ENCODE data around the gene CADPS.

The CADPS gene

GRCh38 chr3:62781121-62781520 is 94.1 kb downstream of the CADPS start:
- no peaks in the 10 kb centered on the region for H3K4me1 ChIP-seq (ENCODE audit: control insufficient read depth, insufficient read depth, low read length, poor library complexity, severe bottlenecking)
- no peaks in the 10 kb centered on the region for H3K36me3 ChIP-seq (ENCODE audit: control insufficient read depth, insufficient read depth, low read length)
- WGBS, 2 experiments (ENCODE audit: insufficient coverage in 2 of 2) = 70 to 100% methylated on average over 1 to 2 of the region's 3 CpGs

GRCh38 chr3:62777674-62778073 is 97.5 kb downstream of the CADPS start:
- Histone ChIP-seq H3K4me1 (ENCODE audit: control insufficient read depth, insufficient read depth, low read length, poor library complexity, severe bottlenecking) (no peaks in the 10 kb centered on the region), H3K36me3 (ENCODE audit: control insufficient read depth, insufficient read depth, low read length) (no peaks in the 10 kb centered on the region), H3K4me3 (ENCODE audit: extremely low read depth, insufficient read depth, low read length, poor library complexity, severe bottlenecking) (no peak overlapping the region), H3K9me3 (ENCODE audit: control insufficient read depth, low read length) (no peaks in the 10 kb centered on the region), H3K27ac (ENCODE audit: low read depth, low read length, severe bottlenecking) (no peak overlapping the region)
- 89 to 100% methylated on average over 3 of the region's 4 CpGs for WGBS, 2 experiments (ENCODE audit: insufficient coverage in 2 of 2)

More at GRCh38 chr3:62781121-62781520, 94.1 kb downstream of the CADPS start:
- Histone ChIP-seq H3K27ac (ENCODE audit: low read depth, low read length, severe bottlenecking) (no peak overlapping the region), H3K4me3 (ENCODE audit: extremely low read depth, insufficient read depth, low read length, poor library complexity, severe bottlenecking) (no peak overlapping the region), H3K9me3 (ENCODE audit: control insufficient read depth, low read length) (no peaks in the 10 kb centered on the region)

GRCh38 chr3:62777130-62777529 is 98.1 kb downstream of the CADPS start:
- Histone ChIP-seq H3K27ac (ENCODE audit: low read depth, low read length, severe bottlenecking) (no peak overlapping the region), H3K36me3 (ENCODE audit: control insufficient read depth, insufficient read depth, low read length) (no peaks in the 10 kb centered on the region)
- 72 to 90% methylated on average over 2 to 3 of the region's 3 CpGs for WGBS, 2 experiments (ENCODE audit: insufficient coverage in 2 of 2)

GRCh38 chr3:62774221-62774620 is 101.0 kb downstream of the CADPS start:
- 80 to 100% methylated on average over 1 of the region's 2 CpGs for WGBS, 2 experiments (ENCODE audit: insufficient coverage in 2 of 2)
- Histone ChIP-seq H3K4me3 (ENCODE audit: extremely low read depth, insufficient read depth, low read length, poor library complexity, severe bottlenecking) (no peak overlapping the region), H3K36me3 (ENCODE audit: control insufficient read depth, insufficient read depth, low read length) (no peaks in the 10 kb centered on the region), H3K27ac (ENCODE audit: low read depth, low read length, severe bottlenecking) (no peak overlapping the region), H3K4me1 (ENCODE audit: control insufficient read depth, insufficient read depth, low read length, poor library complexity, severe bottlenecking) (no peaks in the 10 kb centered on the region), H3K9me3 (ENCODE audit: control insufficient read depth, low read length) (no peaks in the 10 kb centered on the region)

More at GRCh38 chr3:62777130-62777529, 98.1 kb downstream of the CADPS start:
- H3K4me1 ChIP-seq (ENCODE audit: control insufficient read depth, insufficient read depth, low read length, poor library complexity, severe bottlenecking) = no peaks in the 10 kb centered on the region
- H3K9me3 ChIP-seq (ENCODE audit: control insufficient read depth, low read length) = no peaks in the 10 kb centered on the region
- H3K4me3 ChIP-seq (ENCODE audit: extremely low read depth, insufficient read depth, low read length, poor library complexity, severe bottlenecking) = no peak overlapping the region

GRCh38 chr3:62771331-62772072 is 103.7 kb downstream of the CADPS start:
- H3K4me3 ChIP-seq (ENCODE audit: extremely low read depth, insufficient read depth, low read length, poor library complexity, severe bottlenecking) = no peak overlapping the region
- no peaks in the 10 kb centered on the region for H3K4me1 ChIP-seq (ENCODE audit: control insufficient read depth, insufficient read depth, low read length, poor library complexity, severe bottlenecking)
- no peaks in the 10 kb centered on the region for H3K9me3 ChIP-seq (ENCODE audit: control insufficient read depth, low read length)
- H3K36me3 ChIP-seq (ENCODE audit: control insufficient read depth, insufficient read depth, low read length) = no peaks in the 10 kb centered on the region
- 87 to 94% methylated on average over 4 of the region's 7 CpGs for WGBS, 2 experiments (ENCODE audit: insufficient coverage in 2 of 2)
- H3K27ac ChIP-seq (ENCODE audit: low read depth, low read length, severe bottlenecking) = no peak overlapping the region

GRCh38 chr3:62768896-62769295 is 106.3 kb downstream of the CADPS start:
- 79 to 81% methylated on average over 2 of the region's 2 CpGs for WGBS, 2 experiments (ENCODE audit: insufficient coverage in 2 of 2)
- Histone ChIP-seq H3K27ac (ENCODE audit: low read depth, low read length, severe bottlenecking) (no peak overlapping the region), H3K4me1 (ENCODE audit: control insufficient read depth, insufficient read depth, low read length, poor library complexity, severe bottlenecking) (no peaks in the 10 kb centered on the region), H3K9me3 (ENCODE audit: control insufficient read depth, low read length) (no peaks in the 10 kb centered on the region), H3K4me3 (ENCODE audit: extremely low read depth, insufficient read depth, low read length, poor library complexity, severe bottlenecking) (no peak overlapping the region), H3K36me3 (ENCODE audit: control insufficient read depth, insufficient read depth, low read length) (no peaks in the 10 kb centered on the region)

GRCh38 chr3:62761711-62762110 is 113.5 kb downstream of the CADPS start:
- Histone ChIP-seq H3K4me3 (ENCODE audit: extremely low read depth, insufficient read depth, low read length, poor library complexity, severe bottlenecking) (no peak overlapping the region), H3K27ac (ENCODE audit: low read depth, low read length, severe bottlenecking) (no peak overlapping the region), H3K4me1 (ENCODE audit: control insufficient read depth, insufficient read depth, low read length, poor library complexity, severe bottlenecking) (no peaks in the 10 kb centered on the region), H3K9me3 (ENCODE audit: control insufficient read depth, low read length) (no peaks in the 10 kb centered on the region), H3K36me3 (ENCODE audit: control insufficient read depth, insufficient read depth, low read length) (no peaks in the 10 kb centered on the region)
- WGBS, 2 experiments (ENCODE audit: insufficient coverage in 2 of 2) = no CpG with 5 or more reads among the region's 1 CpG

- H3K36me3 ChIP-seq (ENCODE audit: control insufficient read depth, insufficient read depth, low read length) = no peaks in the 10 kb centered on the region
- H3K4me1 ChIP-seq (ENCODE audit: control insufficient read depth, insufficient read depth, low read length, poor library complexity, severe bottlenecking) = no peaks in the 10 kb centered on the region
- H3K27ac ChIP-seq (ENCODE audit: low read depth, low read length, severe bottlenecking) = no peak overlapping the region
- no peaks in the 10 kb centered on the region for H3K9me3 ChIP-seq (ENCODE audit: control insufficient read depth, low read length)
- no peak overlapping the region for H3K4me3 ChIP-seq (ENCODE audit: extremely low read depth, insufficient read depth, low read length, poor library complexity, severe bottlenecking)
Measured at GRCh38 chr3:62761311-62761710, 113.9 kb downstream of the CADPS start.

- H3K36me3 ChIP-seq (ENCODE audit: control insufficient read depth, insufficient read depth, low read length) = no peaks in the 10 kb centered on the region
- WGBS, 2 experiments (ENCODE audit: insufficient coverage in 2 of 2) = 100% methylated on average over 1 of the region's 3 CpGs; no CpG with 5 or more reads in 1 of the 2 experiments
- no peaks in the 10 kb centered on the region for H3K9me3 ChIP-seq (ENCODE audit: control insufficient read depth, low read length)
- no peaks in the 10 kb centered on the region for H3K4me1 ChIP-seq (ENCODE audit: control insufficient read depth, insufficient read depth, low read length, poor library complexity, severe bottlenecking)
- no peak overlapping the region for H3K27ac ChIP-seq (ENCODE audit: low read depth, low read length, severe bottlenecking)
- H3K4me3 ChIP-seq (ENCODE audit: extremely low read depth, insufficient read depth, low read length, poor library complexity, severe bottlenecking) = no peak overlapping the region
Measured at GRCh38 chr3:62758296-62759066, 116.7 kb downstream of the CADPS start.

GRCh38 chr3:62757045-62757444 is 118.2 kb downstream of the CADPS start:
- no peak overlapping the region for H3K4me3 ChIP-seq (ENCODE audit: extremely low read depth, insufficient read depth, low read length, poor library complexity, severe bottlenecking)
- 60% methylated on average over 1 of the region's 4 CpGs; no CpG with 5 or more reads in 1 of the 2 experiments for WGBS, 2 experiments (ENCODE audit: insufficient coverage in 2 of 2)
- no peaks in the 10 kb centered on the region for H3K36me3 ChIP-seq (ENCODE audit: control insufficient read depth, insufficient read depth, low read length)
- no peak overlapping the region for H3K27ac ChIP-seq (ENCODE audit: low read depth, low read length, severe bottlenecking)
- H3K4me1 ChIP-seq (ENCODE audit: control insufficient read depth, insufficient read depth, low read length, poor library complexity, severe bottlenecking) = no peaks in the 10 kb centered on the region
- H3K9me3 ChIP-seq (ENCODE audit: control insufficient read depth, low read length) = no peaks in the 10 kb centered on the region

GRCh38 chr3:62755285-62755684 is 119.9 kb downstream of the CADPS start:
- H3K4me3 ChIP-seq (ENCODE audit: extremely low read depth, insufficient read depth, low read length, poor library complexity, severe bottlenecking) = no peak overlapping the region
- no peaks in the 10 kb centered on the region for H3K36me3 ChIP-seq (ENCODE audit: control insufficient read depth, insufficient read depth, low read length)
- WGBS, 2 experiments (ENCODE audit: insufficient coverage in 2 of 2) = 89 to 100% methylated on average over 7 of the region's 8 CpGs
- H3K4me1 ChIP-seq (ENCODE audit: control insufficient read depth, insufficient read depth, low read length, poor library complexity, severe bottlenecking) = no peaks in the 10 kb centered on the region
- H3K9me3 ChIP-seq (ENCODE audit: control insufficient read depth, low read length) = no peaks in the 10 kb centered on the region
- no peak overlapping the region for H3K27ac ChIP-seq (ENCODE audit: low read depth, low read length, severe bottlenecking)

Measured in mesodermal cell (in vitro differentiated cells).